ENCODE results near the gene ZDHHC20. TPM values are rescaled to one million over a fixed set of nuclear protein-coding genes. Genes with fewer than 3 reads are reported as not detected.
"Not testable (repeated sequence)": the region's sequence is repeated elsewhere in the genome, so short reads cannot be mapped to it uniquely, and the experiment has no call there.

ZDHHC20 gene
- polyA plus RNA-seq, 3 donors: 28.1 to 67.8 (median 66.8) TPM

GRCh38 chr13:21413013-21413412, 46.1 kb downstream of the ZDHHC20 start:
- no peak overlapping the region for H3K27ac Mint-ChIP-seq
- no peak overlapping the region for H3K4me3 Mint-ChIP-seq
- Histone ChIP-seq H3K27ac (ENCODE audit: low read depth in 1 of 2, low read length in 2 of 2) (no peak overlapping the region), H3K4me3 (replicated peaks in 1 of 3; ENCODE audit: low read depth in 2 of 3, low read length in 3 of 3) (no peak overlapping the region), H2AFZ (ENCODE audit: insufficient read depth, low read depth, low read length, poor library complexity, severe bottlenecking) (no peak overlapping the region), H4K20me1 (ENCODE audit: insufficient read depth, low read length) (peaks cover 33% of the 10 kb centered on the region), H3K27me3 (ENCODE audit: control insufficient read depth in 2 of 2, insufficient read depth in 2 of 2, low read length in 2 of 2) (no peaks in the 10 kb centered on the region), H3K9ac (ENCODE audit: insufficient read depth, low read length, poor library complexity, severe bottlenecking) (no peak overlapping the region), H3K9me3 (replicated peaks in 1 of 2; ENCODE audit: control insufficient read depth in 1 of 2, insufficient read depth in 1 of 2, low read length in 2 of 2) (no peaks in the 10 kb centered on the region), H3K4me2 (replicated peaks; ENCODE audit: extremely low read depth, low read length, poor library complexity, severe bottlenecking) (no peak overlapping the region), H3K79me2 (ENCODE audit: insufficient read depth, low read length) (peaks cover 6% of the 10 kb centered on the region), H3K4me1 (ENCODE audit: control insufficient read depth in 1 of 2, insufficient read depth in 2 of 2, low read length in 2 of 2) (no peaks in the 10 kb centered on the region), H3K36me3 (replicated peaks in 1 of 2; ENCODE audit: control insufficient read depth in 1 of 2, insufficient read depth in 2 of 2, low read length in 2 of 2) (peaks cover 38 to 77% of the 10 kb centered on the region in 2 donors)
- H3K4me1 Mint-ChIP-seq: no peaks in the 10 kb centered on the region
- H3K27me3 Mint-ChIP-seq (ENCODE audit: low read depth in 3 of 3): no peaks in the 10 kb centered on the region
- WGBS (ENCODE audit: insufficient coverage): 100% methylated on average over 1 of the region's 1 CpG
- TF ChIP-seq CTCF (IDR thresholded peaks at IDR 0.05): no peak
- intact Hi-C loops (cut with micrococcal nuclease): no loop called here
- peaks cover 10 to 29% (median 19%) of the 10 kb centered on the region in 7 donors for H3K9me3 Mint-ChIP-seq
- peaks cover 65 to 84% of the 10 kb centered on the region in 2 donors for H3K36me3 Mint-ChIP-seq
- DNase-seq: no peak

- H3K4me1 ChIP-seq (ENCODE audit: control insufficient read depth in 1 of 2, insufficient read depth in 2 of 2, low read length in 2 of 2); H3K9ac ChIP-seq (ENCODE audit: insufficient read depth, low read length, poor library complexity, severe bottlenecking); H3K79me2 ChIP-seq (ENCODE audit: insufficient read depth, low read length); H3K9me3 ChIP-seq (replicated peaks in 1 of 2; ENCODE audit: control insufficient read depth in 1 of 2, insufficient read depth in 1 of 2, low read length in 2 of 2); H3K27me3 ChIP-seq (ENCODE audit: control insufficient read depth in 2 of 2, insufficient read depth in 2 of 2, low read length in 2 of 2); H3K4me3 Mint-ChIP-seq; H3K4me2 ChIP-seq (replicated peaks; ENCODE audit: extremely low read depth, low read length, poor library complexity, severe bottlenecking); H3K4me1 Mint-ChIP-seq; intact Hi-C loops (cut with micrococcal nuclease); H3K27me3 Mint-ChIP-seq (ENCODE audit: low read depth in 3 of 3); H3K27ac Mint-ChIP-seq; H3K4me3 ChIP-seq (replicated peaks in 1 of 3; ENCODE audit: low read depth in 2 of 3, low read length in 3 of 3); H3K27ac ChIP-seq (ENCODE audit: low read depth in 1 of 2, low read length in 2 of 2); H2AFZ ChIP-seq (ENCODE audit: insufficient read depth, low read depth, low read length, poor library complexity, severe bottlenecking); DNase-seq: not testable (repeated sequence)
- Mint-ChIP-seq H3K36me3 (peaks cover 62 to 76% of the 10 kb centered on the region in 2 donors), H3K9me3 (peaks cover 10 to 32% (median 29%) of the 10 kb centered on the region in 7 donors)
- peaks cover 28 to 62% of the 10 kb centered on the region in 2 donors for H3K36me3 ChIP-seq (replicated peaks in 1 of 2; ENCODE audit: control insufficient read depth in 1 of 2, insufficient read depth in 2 of 2, low read length in 2 of 2)
- WGBS (ENCODE audit: insufficient coverage): no CpG with 5 or more reads among the region's 2 CpGs
- peaks cover 17% of the 10 kb centered on the region for H4K20me1 ChIP-seq (ENCODE audit: insufficient read depth, low read length)
These were observed 48.6 kb downstream of the ZDHHC20 start for GRCh38 chr13:21410453-21410852.

Measured in CD14-positive monocyte (primary cell).